Neutrophil (primary cell): ENCODE data around the gene TGM3.

Experiments
- H3K27ac ChIP-seq: fragments of 200-600 bp; sonication (generic); 2 replicates; pipeline ENCODE4 v1.5.1; 2016; ENCODE audit warnings: mild to moderate bottlenecking, moderate library complexity
- H3K27me3 ChIP-seq: fragments of 200-600 bp; sonication (generic); 2 replicates; pipeline ENCODE4 v1.6.0; 2016; ENCODE audit warnings: mild to moderate bottlenecking
- H3K36me3 ChIP-seq: fragments of 200-600 bp; sonication (generic); 2 replicates; pipeline ENCODE4 v1.5.1; 2017
- H3K4me1 ChIP-seq, 2 experiments: fragments of 200-600 bp in 1 of 2; sonication (generic) in 1 of 2; 1 replicate in 1 of 2; 2 replicates in 1 of 2; pipeline versions ENCODE4 v1.5.1 to v1.6.1; 2013 to 2016; ENCODE audit warnings: low read depth in 1 of 2, low read length in 1 of 2, mild to moderate bottlenecking in 1 of 2, moderate library complexity in 1 of 2; ENCODE audit not compliant: control insufficient read depth in 1 of 2, insufficient read depth in 1 of 2
- H3K4me3 ChIP-seq, 2 experiments: fragments of 200-600 bp in 1 of 2; sonication (generic) in 1 of 2; 1 replicate in 1 of 2; 2 replicates in 1 of 2; pipeline ENCODE4 v1.5.1; 2013 to 2016; ENCODE audit warnings: low read depth in 1 of 2, low read length in 1 of 2, mild to moderate bottlenecking in 1 of 2, moderate library complexity in 1 of 2
- H3K9me3 ChIP-seq: fragments of 200-600 bp; sonication (generic); 2 replicates; pipeline ENCODE4 v1.5.1; 2016
- CTCF ChIP-seq: fragments of 200-600 bp; sonication (generic); IDR thresholded peaks from 2 replicates; pipeline ENCODE4 v1.5.1; 2016; ENCODE audit warnings: antibody characterized with exemption

Gene TGM3

GRCh38 chr20:2385026-2385425 lies 89.2 kb downstream of the TGM3 start:
- TF ChIP-seq CTCF, result no peak
- H3K4me3 ChIP-seq, result no peak overlapping the region
- no peak overlapping the region for H3K27ac ChIP-seq
- no peaks in the 10 kb centered on the region for H3K9me3 ChIP-seq
- H3K27me3 ChIP-seq, result peaks cover 18% of the 10 kb centered on the region
- H3K4me1 ChIP-seq, result no peaks in the 10 kb centered on the region
- no peaks in the 10 kb centered on the region for H3K36me3 ChIP-seq

GRCh38 chr20:2385496-2385895 lies 89.7 kb downstream of the TGM3 start:
- no peak for TF ChIP-seq CTCF
- H3K4me3 ChIP-seq, result no peak overlapping the region
- no peaks in the 10 kb centered on the region for H3K4me1 ChIP-seq
- H3K27ac ChIP-seq, result no peak overlapping the region
- peaks cover 22% of the 10 kb centered on the region for H3K27me3 ChIP-seq
- H3K36me3 ChIP-seq, result no peaks in the 10 kb centered on the region
- H3K9me3 ChIP-seq, result no peaks in the 10 kb centered on the region

GRCh38 chr20:2386516-2387179 lies 90.8 kb downstream of the TGM3 start:
- no peak for TF ChIP-seq CTCF
- no peaks in the 10 kb centered on the region for H3K4me1 ChIP-seq
- no peaks in the 10 kb centered on the region for H3K36me3 ChIP-seq
- peaks cover 33% of the 10 kb centered on the region for H3K27me3 ChIP-seq
- no peak overlapping the region for H3K27ac ChIP-seq
- H3K9me3 ChIP-seq, result no peaks in the 10 kb centered on the region
- no peak overlapping the region for H3K4me3 ChIP-seq

GRCh38 chr20:2387180-2387577 lies 91.4 kb downstream of the TGM3 start:
- no peak overlapping the region for H3K27ac ChIP-seq

GRCh38 chr20:2387580-2387979 lies 91.8 kb downstream of the TGM3 start:
- Histone ChIP-seq H3K4me3 (no peak overlapping the region), H3K27ac (no peak overlapping the region)
- no peak for TF ChIP-seq CTCF

More at GRCh38 chr20:2387180-2387577, 91.4 kb downstream of the TGM3 start:
- Histone ChIP-seq H3K4me1 (no peaks in the 10 kb centered on the region), H3K9me3 (no peaks in the 10 kb centered on the region), H3K4me3 (no peak overlapping the region), H3K27me3 (peaks cover 38% of the 10 kb centered on the region), H3K36me3 (no peaks in the 10 kb centered on the region)
- TF ChIP-seq CTCF, result no peak

More at GRCh38 chr20:2387580-2387979, 91.8 kb downstream of the TGM3 start:
- Histone ChIP-seq H3K4me1 (no peaks in the 10 kb centered on the region), H3K27me3 (peaks cover 38% of the 10 kb centered on the region), H3K36me3 (no peaks in the 10 kb centered on the region), H3K9me3 (no peaks in the 10 kb centered on the region)
